Loucy (cell line): Measurements from ENCODE around the gene CD109.

Experiments used
- EZH2phosphoT487 ChIP-seq: fragments of 200-600 bp; IDR thresholded peaks from 2 replicates; pipeline ENCODE4 v1.6.1; 2018; ENCODE audit warnings: antibody characterized with exemption, mild to moderate bottlenecking, moderate library complexity, borderline replicate concordance
- TF ChIP-seq, protein P1 (sequence below): fragments of 200-600 bp; sonication (generic); conservative IDR thresholded peaks from 2 replicates; pipeline ENCODE4 v1.5.1; 2014; ENCODE audit warnings: mild to moderate bottlenecking, antibody characterized with exemption, low read length

DNA sequence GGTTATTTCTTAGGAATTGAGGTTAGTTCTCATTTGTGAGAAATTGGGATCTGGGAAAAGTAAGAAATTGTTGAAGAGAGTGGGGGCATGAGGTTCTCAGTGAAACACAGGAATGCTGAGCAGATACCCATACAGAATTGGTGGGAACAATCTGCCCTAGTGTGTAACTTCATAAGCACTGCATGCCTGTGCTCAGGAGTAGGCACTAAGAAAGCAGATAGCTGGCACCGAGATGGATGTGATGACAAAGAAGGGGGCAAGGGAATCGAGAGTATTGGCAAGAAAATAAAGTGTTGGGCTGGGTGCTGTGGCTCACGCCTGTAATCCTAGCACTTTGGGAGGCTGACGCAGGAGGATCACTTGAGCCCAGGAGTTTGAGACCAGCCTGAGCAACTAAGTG lies 46.2 kb upstream of the CD109 start:
- TF ChIP-seq, protein P1, sequence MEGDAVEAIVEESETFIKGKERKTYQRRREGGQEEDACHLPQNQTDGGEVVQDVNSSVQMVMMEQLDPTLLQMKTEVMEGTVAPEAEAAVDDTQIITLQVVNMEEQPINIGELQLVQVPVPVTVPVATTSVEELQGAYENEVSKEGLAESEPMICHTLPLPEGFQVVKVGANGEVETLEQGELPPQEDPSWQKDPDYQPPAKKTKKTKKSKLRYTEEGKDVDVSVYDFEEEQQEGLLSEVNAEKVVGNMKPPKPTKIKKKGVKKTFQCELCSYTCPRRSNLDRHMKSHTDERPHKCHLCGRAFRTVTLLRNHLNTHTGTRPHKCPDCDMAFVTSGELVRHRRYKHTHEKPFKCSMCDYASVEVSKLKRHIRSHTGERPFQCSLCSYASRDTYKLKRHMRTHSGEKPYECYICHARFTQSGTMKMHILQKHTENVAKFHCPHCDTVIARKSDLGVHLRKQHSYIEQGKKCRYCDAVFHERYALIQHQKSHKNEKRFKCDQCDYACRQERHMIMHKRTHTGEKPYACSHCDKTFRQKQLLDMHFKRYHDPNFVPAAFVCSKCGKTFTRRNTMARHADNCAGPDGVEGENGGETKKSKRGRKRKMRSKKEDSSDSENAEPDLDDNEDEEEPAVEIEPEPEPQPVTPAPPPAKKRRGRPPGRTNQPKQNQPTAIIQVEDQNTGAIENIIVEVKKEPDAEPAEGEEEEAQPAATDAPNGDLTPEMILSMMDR = no peak
- no peak for TF ChIP-seq EZH2phosphoT487
